ENCODE results near the gene RNF141.

Gene RNF141

DNA sequence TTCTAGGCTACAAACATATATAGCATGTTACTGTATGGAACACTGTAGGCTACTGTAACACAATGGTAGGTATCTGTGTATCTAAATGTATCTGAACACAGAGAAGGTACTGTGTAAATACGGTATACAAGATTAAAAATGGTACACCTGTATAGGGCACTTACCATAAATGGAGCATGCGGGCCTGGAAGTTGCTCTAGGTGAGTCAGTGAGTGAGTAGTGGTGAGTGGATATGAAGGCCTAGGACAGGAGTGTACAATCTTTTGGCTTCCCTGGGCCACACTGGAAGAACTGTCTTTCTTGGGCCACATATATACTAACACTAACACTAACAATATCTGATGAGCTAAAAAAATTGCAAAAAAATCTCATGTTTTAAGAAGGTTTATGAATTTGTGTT, 21.4 kb downstream of the RNF141 start:
- DNase-seq, result no peak

DNA sequence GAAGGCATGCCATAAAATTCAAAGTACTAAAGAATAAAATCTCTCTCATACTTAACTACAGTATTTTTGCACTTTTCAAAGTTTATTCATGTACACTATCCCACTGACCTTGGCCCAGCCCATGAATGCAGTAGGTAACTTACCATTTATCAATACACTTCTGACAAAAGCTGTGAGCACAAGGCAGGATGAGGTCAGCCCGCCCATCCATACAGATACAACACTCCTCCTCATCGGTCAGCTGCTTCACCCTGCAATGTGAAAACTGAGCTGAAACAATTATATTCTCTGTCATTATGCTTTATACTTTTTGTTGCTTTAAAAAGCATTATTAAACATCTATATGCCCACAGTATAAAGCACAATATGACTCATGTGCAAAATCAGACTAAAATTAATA, 22.1 kb downstream of the RNF141 start:
- no peak for DNase-seq

DNA sequence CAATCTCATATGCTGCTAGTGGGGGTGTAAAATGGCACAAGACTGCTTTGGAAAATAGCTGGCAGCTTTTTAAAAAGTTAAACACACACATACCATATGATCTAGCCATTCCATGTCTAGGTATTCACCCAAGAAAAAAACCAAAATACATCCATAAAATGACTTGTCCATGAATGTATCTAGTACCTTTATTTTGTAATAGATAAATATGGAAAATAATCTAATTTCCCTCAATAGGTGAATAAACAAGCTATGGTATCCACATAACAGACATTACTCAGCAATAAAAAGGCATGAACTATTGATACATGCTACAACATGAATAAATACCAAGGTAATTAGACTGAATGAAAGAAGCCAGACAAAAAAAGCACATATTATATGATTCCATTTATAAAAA, 22.9 kb downstream of the RNF141 start:
- no peak for DNase-seq

DNA sequence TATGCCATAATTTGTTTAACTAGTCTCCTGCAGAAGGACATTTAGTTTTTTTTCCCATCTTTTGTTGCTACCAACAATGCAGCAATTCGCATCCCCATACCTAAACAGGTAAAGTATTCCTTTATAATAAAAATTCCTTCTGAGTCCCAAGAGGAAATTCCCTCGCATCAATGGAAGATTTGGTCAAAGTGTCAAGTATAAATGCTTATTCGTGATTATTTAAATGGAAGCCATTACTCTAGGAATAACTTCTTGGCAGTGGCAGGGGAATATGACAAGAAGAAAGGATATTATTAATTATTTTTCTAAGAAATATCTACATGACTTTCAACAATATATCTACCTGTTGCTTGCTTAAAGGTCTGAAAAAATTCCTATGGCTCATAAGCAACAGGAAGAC, 25.6 kb downstream of the RNF141 start:
- no peak for DNase-seq

DNA sequence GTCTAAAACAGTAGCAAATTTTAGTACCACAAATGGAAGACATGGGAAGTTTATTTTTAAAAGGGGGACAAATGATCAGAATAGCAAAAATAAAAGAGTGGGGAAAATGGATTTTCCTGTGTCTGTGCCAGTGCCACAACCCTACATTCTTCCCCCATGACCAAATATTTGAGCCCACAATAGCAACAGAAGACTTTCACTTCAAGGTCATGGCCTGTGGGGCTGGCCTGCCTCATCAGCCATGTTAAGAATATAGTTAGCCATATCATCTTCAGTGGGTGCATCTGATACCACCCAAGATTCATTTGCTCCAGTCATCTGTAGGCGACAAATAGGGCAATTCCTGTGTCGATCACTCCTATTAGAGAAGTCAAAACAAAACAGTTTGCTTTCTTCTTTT, 26.3 kb downstream of the RNF141 start:
- DNase-seq, result no peak

DNA sequence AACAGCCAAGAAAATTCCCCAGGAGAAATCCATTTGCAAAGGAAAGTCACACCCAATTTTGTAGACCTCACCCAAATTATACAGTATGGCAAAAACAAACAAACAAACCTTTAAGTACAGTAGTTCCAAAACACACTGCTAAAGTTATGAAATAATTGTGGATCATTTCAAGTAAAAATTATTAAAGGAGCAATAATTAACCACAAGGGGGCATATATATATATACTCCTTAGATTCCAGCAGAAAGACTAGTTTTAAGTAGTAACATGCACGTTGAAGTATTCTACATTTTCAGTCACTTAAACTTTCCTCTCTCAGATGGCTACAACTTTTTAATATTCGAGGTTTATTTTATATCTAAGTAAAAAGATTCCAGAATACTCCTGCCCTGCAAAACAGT, 26.8 kb downstream of the RNF141 start:
- DNase-seq, result no peak

DNA sequence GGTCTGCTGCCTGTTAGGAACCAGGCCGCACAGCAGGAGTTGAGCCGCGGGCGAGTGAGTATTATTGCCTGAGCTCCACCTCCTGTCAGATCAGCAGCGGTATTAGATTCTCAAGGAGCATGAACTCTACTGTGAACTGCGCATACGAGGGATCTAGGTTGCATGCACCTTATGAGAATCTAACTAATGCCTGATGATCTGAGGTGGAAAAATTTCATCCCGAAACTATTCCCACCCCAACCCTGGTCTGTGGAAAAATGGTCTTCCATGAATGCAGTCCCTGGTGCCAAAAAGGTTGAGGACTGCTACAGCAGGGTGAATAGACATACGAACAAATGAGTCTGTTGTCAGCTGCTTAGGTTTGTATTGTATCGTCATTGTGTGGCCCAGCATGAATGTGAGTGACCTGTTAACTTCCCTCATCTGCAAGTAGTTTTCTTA, 29.8 kb downstream of the RNF141 start:
- no peak for DNase-seq

DNA sequence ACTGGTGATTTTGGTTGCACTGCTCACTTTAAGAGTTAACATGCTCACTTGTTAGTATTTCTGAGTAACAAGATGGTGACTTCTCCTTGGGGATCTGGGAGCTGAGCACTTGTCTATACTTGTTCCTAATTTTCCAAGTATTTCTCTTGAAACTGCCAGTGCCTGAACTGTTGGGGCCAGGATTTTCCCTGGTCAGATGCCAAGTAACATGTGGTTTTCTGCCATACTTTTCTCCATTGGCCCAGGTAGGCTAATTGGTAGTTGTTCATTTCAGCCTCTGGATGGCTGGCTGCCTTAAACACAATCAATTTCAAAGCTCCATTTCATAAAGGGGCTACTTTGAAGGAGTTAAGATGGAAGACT, 35.0 kb downstream of the RNF141 start:
- DNase-seq, result no peak

DNA sequence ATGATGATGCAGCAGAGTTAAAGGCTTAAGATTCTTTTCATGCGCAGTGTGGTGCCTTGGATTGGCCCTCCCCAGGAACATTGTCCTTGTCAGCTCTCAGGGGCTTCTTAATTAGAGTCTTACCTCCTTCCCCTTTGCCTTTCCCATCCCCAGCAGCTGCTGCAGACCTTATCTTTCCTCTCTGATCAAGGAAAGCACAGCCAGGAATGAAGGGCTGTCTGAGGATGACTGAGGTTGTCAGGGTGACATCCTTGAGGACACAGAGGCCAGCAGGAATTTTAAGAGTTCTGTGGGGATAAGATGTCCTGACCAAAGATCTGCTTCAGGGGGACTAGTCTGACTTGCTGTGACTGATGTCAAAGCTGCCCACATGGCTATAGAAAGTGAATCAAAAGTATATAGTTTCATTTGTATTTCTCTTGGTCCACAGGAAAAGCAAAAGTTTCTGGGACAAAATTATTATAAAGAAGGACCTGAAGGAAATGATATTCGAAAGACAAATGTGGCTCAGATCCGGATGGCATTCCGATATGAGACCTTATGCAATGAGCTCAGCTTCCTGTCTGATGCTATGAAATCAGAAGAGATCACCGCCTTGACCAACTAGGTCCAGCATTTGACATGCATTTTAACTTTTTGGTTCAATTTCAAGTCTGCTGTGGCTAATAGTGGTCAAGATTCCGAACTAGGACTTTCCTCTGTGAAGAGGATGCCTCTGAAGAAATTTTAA, 35.5 kb downstream of the RNF141 start:
- no peak for DNase-seq

DNA sequence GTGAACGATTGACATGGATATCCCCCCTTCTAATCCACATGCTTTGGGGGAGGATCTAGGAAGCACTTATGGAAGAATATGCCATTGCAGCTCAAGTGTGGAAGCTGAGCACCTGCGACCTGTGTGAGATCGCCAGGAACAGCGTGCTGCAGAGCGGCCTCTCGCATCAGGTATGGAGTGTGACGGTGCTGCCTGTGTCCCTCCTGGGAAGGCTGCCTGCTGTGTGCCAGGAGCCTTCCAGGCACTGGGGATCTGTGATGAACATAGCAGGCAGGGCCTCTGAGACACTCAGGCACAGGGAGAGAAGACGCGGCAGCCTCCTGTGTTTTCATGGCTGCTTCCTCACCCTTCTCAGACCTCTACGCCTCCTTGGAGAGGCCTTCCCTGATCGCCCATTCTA, 36.5 kb downstream of the RNF141 start:
- DNase-seq, result no peak

DNA sequence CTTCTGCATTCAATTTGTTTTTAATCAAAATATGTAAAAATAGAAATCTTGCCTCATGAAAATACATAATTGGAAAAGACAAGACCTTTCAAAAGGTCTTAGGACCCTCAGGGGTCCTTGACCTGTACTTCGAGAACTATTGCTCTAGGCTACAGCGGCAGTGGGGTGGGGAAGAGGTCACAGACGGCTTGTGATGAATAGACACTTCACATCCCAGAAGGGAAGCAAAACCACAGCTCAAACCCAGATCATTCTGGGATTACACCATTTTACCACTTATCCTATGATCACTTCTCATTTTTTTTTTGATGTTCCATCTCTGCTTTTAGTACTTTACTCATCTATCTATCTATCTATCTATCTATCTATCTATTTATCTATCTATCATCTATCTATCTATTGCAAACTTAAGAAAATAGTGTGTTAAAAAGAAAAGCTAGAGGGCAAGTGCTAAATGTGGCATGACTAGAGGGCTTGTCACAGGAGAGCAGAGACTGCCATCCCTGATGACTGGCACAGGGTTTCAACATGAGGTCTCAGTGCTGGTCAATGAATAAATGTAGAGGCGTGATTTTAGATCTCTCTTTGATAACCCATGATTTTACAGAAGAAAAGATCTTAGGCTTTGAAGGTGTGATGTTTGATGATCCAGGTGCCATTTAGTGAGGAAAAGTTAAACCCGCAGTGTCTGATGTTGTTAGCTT, 37.1 kb downstream of the RNF141 start:
- DNase-seq, result no peak

DNA sequence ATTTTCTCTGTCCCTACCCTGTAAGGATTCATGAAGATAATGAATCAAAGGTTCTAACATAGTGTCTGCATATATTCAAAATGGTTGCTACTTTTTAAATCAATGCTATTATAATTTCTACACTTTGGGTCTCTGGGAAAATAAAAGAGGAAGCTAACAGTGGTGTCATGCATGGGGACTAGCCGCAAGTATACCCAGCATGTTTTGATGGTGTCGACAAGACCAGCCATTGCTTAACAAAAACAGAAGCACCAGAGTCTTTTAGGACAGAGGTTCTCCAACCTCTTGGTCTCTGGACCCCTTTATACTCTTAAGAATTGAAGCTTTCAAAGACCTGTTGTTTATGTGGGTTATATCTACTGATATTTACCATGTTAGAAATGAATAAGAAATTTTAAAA, 37.8 kb downstream of the RNF141 start:
- DNase-seq, result no peak

DNA sequence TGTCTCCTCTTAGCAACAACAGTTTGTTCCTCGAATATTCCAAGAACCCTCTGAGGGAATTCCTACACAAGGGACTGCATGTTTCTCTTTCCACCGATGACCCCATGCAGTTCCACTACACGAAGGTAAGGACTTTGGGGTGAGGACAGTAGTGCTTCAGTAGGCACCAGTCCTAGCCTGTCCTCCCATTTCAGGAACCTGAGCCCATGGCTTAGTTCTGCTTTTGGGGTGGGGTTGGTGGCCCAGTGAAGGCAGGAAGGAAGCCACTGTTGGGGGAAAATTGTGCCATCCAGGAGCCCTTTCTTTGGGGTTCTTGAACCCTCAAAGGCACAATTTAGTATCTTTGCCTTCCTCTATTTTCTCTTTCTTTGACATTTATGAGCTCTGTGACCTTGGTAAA, 38.2 kb downstream of the RNF141 start:
- no peak for DNase-seq

DNA sequence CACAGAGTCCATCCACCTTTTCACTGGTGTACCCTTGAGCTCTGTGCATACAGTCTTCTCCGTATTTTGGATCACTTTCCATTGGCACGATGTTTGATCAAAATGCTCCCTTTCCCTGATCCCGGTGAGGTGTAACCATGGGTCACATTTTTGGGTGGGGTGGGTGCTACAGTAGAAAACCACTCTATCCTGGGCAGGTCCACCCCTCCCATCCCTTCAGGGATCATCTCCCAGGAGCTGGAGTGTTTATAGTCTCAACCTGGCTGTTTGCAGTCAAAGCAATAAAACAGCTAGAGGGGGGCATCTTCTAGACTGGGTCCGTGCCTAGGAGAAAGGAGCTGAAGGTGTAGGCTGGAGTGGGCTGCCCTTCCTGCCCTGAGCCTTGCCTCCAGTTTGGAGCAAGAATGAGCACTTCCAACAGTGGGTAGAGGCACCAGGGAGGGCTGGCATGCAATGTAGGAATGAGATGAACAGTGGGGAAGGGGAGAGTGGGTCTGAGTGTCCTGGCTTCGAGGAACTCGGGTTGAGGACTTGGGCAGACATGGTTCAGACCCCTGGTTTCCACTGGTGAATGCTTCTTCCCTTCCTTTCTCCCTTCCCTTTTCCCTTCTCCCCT, 38.8 kb downstream of the RNF141 start:
- no peak for DNase-seq

DNA sequence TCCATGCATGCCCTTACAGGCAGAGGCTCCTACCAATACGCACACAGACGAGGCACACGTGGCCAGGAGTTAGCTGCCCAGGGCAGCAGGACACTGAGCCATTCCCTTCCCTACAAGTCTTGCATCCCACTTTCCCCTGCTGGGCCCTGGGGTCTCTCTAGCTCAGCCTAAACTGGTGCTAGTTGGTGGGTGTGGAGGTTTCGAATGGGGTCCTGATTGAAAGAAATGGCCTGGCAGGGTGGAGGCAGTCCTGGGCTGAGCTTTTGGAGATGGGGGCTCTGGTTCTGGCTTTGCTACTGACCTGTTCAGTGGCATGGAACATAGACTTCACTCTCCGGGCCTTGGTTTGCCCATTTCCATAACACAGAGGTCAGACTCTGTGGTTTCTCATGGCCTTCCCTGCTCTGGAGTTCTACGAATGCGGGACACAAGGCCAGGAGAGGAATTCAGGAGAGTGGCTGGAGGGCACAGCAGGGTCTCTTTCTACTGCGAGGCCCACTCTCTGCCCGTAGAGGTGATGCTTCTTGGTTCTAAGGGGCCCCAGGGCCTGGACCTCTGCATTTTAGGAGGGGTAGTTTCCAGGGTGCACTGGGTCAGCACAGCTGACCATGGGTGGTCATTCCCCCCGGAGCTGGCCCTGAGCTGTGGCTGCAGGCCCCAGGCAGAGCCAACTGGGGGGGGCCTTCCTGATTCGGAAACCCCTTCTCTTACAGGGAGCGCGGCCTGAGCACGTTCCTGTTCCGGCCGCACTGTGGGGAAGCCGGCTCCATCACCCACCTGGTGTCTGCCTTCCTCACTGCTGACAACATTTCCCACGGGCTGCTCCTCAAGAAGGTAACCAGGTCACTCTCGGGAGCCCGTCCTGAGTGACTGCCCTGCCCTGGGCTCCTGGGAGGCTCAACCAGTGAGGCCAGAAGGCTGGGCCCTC, 40.0 kb downstream of the RNF141 start:
- no peak for DNase-seq

DNA sequence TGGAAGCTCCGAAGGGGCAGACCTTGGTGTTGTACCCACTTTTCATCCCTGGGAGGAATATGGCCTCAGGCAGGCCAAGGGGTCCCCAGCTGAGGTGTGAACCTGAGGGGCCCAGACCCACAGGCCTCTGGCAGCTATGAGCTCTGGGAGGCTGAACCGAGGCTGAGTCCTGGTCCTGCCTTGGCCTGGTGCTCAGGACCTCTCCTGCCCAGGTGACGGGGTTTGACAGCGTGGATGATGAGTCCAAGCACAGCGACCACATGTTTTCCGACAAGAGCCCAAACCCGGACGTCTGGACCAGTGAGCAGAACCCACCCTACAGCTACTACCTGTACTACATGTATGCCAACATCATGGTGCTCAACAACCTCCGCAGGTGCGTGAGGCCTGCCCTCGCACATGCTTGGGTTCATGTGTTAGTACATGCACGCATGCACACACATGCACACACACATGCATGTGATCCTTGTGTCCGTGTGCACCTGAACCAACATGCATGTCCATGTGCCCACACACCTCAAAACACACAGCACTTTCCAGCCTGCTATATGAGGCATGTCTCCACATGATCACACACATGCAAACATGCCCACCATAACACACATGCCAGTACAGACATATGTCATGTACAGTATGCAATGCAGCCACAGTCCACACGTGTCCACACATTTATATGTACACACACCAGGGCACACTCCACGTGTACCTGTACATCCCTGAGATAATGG, 40.9 kb downstream of the RNF141 start:
- no peak for DNase-seq

DNA sequence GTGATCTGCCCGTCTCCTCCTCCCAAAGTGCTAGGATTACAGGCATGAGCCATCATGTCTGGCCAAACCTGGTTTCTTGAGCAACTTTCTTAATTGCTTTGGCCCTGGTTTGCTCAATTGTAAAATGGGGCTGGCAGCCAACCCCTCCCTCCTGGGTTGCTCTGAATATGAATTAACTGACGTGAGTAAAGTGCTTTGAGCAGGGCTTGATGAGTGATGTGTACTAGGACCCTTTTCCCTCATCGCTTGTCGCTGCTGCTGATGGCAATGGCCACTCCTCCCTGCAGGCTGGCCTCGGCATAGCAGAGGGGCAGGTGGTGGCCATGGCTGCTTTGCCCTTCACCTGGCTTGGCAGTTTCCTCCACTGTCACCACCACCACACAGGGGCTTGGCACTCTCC, 41.5 kb downstream of the RNF141 start:
- DNase-seq, result no peak

DNA sequence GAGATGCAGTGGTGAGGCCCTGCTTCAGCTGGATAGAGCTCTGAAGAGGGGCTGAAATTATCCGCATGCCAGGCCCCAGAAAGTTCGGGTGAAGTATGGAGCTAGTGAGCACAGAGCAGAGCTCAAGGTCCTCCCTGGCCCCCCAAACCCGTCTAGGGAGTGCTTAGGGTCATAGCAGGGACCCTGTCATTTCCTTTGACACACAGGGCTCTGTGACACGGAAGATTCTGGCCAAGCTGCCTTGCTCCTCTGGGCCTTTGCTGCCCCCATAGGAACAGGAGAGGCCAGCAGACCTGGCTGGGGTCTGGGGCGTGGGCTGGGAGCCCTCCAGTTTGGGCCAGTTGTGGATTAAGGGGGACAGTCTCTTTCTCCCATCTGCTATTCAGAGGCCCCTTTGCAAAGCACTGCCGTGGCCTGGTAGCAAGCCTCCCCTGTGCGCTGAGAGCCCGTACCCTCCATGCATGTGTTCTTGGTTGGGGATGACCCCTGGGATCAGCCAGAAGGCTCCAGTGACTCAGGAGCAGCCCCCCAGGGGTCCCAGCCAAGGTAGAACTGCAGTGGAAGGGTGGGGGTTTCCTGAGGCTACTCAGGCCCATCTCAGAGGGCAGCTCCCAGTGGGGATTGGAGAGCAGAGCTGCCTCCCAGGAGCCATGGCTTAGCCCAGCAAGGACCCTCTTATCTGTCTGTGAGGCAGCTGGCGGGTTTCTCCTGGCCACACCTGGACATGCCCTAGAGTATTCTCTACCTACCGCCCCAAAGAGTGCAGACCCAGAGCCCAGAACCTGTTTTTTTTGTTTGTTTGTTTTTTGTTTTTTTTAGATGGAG, 42.3 kb downstream of the RNF141 start:
- no peak for DNase-seq

DNA sequence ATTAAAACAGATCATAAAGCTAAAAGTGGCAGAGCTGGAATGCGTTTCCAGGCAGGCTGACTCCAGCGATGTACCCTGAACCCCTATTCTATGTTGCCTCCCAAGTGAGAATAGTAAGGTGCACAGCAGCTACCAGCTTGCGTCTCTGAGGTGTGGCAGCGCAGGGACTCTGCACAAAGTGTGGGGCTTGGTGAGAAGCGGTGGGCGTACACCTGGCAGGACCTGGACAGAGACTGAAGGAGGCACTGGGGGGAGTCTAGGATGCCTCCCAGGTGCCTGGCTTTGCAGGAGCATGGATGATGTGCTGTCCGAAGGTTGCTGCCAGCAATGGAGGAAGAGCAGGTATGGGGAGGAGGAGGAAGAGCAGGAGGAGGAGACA, 43.0 kb downstream of the RNF141 start:
- DNase-seq, result no peak

DNA sequence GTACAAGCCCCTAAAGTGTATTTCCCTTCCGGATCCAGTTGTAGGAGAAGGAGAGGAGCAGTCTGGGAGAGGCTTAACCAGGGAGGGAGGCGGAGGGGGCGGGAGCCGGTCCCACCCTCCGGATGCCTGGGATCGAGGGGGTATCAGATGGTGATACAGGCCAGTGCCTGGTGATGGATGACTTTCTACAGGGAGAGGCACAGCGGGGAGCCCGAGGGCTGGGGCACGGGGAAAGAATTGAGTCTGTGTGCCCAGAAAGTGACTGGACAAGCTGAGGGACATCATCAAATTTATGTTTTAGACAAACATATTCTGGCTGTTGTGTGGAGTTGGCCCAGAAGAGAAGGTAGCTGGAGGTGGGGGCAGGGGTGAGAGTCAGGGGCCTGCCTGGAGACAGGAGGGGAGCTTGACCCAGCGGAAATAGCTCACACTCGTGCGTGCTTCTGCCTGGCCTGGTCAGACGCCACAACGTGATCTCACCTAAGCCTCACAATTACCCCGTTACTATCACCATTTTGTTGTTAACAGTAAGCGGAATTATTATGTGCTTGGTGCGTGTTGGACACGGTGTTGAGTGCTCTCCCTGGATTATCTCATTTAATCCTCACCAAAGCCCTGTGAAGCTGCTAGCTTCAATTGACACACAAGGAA, 43.5 kb downstream of the RNF141 start:
- DNase-seq, result no peak

DNA sequence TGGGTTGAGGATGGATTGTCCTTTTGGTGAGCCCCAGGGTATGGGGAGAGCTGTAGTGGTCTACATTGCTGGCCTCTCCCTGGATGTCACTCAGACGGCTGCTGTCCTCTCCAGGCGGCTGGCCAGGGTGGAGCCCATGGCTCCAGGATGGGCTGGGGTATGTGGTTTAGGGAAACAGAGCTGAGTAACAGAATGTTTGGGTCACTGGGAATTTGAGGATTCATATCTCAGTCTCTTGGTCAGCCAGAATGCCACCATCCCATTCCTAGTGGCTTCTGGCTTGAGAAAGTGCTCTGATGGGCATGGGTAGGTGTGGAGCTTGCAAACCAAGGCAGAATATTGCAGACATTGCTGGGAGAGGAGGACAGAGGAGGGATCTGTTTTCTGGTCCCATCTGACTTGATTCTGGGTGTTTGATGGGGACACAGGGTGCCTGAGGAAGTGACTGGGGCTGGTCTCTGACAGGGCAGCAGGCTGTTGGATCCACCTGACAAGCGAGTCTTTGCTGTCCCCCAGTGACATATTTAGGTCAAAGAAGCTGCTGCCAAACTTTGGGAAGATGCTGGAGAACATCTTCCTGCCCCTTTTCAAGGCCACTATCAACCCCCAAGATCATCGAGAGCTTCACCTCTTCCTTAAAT, 44.6 kb downstream of the RNF141 start:
- DNase-seq, result no peak

Data from NCI-H1092 treated with DMSO at 0.1 percent for 48 hours (cell line).